Astrocyte of the spinal cord (primary cell): ENCODE results near the gene MYADM.

ENCODE experiments used
- DNase-seq: peaks from one replicate; pipeline ENCODE4 v3.0.0; 2011; ENCODE audit warnings: low read depth, low spot score
- H3K4me3 ChIP-seq: 2 replicates; pipeline ENCODE4 v1.5.1; 2011; ENCODE audit warnings: low read depth, mild to moderate bottlenecking, low read length, moderate library complexity
- in situ Hi-C: cut with HindIII; loops from 2 replicates; pipeline ENCODE4 v1.10.0; 2017; ENCODE audit warnings: low sequenced_read_pairs
- TF ChIP-seq, protein P1 (sequence below): IDR thresholded peaks from 2 replicates; pipeline ENCODE4 v1.5.1; 2012; ENCODE audit warnings: low read depth, mild to moderate bottlenecking, low read length, inconsistent platforms

MYADM gene

DNA sequence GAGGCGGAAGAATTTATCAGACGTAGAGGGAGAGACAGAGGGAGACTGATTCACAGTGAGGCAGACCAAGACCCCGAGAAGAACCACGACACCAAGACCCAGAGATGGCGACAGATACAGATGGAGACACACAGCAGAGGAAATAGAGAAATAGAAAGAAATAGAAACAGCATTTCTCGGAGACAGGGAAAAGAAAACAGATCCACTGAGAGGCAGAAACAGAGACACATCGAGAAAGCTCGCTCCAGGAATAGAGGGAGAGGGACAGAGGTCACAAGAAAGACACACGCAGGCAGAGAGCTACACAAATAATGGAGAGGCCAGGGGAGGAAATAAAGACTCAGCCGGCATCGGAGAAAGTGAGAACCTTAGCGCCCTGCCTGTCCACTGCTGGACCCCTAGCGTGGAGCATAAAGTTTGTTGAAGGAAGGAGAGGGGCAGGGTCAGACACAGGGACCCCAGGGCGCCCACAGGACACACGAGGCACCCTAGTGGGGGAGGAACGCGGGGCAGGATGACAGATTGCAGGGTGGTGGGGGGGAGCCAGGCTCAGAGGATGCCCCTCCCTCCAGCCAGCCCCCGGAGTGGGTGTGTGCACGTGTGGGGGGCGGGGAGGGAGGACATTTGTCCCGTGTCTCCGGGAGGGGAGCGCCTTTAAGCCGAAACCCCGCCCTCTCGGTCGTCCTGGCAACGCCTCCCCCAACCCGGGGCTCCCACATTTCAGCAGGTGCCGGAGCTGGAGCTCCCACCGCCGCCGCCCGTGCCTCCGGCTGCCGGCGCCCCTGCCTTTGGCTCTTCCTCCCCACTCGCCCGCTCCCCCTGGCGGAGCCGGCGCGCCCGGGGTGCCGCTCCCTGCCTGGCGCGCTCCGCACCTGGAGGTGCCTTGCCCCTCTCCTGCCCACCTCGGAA, 14.1 kb downstream of the MYADM start, which contains the start of gene PRKCG:
PRKCG (plus strand) TSS at position 716 of the 909 bp plus-strand sequence. CDS start 298 bp downstream, outside the sequence.
- peak within 1 kb of the TSS; percentile 32 for H3K4me3 ChIP-seq

DNA sequence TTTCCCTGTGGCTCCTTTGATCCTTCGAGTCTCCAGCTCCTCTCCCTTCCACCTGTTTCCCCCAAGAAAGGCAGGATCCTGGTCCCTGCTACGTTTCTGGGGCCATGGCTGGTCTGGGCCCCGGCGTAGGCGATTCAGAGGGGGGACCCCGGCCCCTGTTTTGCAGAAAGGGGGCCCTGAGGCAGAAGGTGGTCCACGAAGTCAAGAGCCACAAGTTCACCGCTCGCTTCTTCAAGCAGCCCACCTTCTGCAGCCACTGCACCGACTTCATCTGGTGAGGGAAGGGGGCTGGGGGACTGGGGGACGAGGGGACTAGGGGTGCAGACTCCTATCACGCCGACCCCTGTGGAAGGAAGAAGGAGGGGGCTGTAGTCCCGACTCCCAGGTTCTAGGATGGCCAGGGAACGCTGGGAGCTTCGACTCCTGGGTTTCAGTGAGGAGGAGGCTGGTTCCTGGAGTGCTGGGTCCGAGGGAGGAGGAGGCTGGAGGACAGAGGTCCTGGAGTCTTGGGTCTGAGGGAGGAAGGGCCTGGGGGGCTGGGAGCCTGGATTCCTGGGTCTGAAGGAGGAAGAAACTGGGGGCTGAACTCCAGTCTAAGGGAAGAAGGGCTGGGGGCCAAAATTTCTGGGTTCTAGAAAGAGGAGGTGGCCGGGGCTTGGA, 14.8 kb downstream of the MYADM start:
- TF ChIP-seq, protein P1, sequence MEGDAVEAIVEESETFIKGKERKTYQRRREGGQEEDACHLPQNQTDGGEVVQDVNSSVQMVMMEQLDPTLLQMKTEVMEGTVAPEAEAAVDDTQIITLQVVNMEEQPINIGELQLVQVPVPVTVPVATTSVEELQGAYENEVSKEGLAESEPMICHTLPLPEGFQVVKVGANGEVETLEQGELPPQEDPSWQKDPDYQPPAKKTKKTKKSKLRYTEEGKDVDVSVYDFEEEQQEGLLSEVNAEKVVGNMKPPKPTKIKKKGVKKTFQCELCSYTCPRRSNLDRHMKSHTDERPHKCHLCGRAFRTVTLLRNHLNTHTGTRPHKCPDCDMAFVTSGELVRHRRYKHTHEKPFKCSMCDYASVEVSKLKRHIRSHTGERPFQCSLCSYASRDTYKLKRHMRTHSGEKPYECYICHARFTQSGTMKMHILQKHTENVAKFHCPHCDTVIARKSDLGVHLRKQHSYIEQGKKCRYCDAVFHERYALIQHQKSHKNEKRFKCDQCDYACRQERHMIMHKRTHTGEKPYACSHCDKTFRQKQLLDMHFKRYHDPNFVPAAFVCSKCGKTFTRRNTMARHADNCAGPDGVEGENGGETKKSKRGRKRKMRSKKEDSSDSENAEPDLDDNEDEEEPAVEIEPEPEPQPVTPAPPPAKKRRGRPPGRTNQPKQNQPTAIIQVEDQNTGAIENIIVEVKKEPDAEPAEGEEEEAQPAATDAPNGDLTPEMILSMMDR: no peak
- in situ Hi-C loops: no loop called here
- no peak for DNase-seq
- H3K4me3 ChIP-seq: no peak overlapping the region

More for the DNA sequence above, 14.1 kb downstream of the MYADM start, which contains the start of gene PRKCG:
- DNase-seq: no peak
- TF ChIP-seq, protein P1: peak; percentile 54
- in situ Hi-C loops: no loop called here

DNA sequence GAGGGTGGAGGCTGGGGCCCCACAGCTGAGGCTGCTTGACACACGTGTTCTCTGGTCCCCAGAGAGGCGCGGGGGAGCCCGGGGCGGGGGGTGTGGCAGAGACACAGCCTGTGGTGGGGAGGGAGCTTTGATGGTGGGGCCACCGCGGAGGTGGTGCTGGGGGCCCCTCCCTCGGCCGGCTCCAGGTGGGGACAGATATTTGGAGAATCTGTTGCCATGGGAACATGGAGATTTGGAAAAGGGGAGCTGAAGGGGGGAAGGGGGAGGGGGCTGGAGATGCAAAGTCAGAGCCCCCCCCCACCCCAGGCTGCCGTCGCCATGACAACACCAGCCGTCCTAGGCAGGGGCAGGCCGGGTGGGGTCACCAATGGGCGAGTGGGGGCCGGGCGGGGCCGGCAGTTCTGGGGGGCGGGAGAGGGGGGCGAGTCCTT, 15.6 kb downstream of the MYADM start:
- DNase-seq: no peak
- in situ Hi-C loops: no loop called here
- no peak overlapping the region for H3K4me3 ChIP-seq
- TF ChIP-seq, protein P1: no peak

DNA sequence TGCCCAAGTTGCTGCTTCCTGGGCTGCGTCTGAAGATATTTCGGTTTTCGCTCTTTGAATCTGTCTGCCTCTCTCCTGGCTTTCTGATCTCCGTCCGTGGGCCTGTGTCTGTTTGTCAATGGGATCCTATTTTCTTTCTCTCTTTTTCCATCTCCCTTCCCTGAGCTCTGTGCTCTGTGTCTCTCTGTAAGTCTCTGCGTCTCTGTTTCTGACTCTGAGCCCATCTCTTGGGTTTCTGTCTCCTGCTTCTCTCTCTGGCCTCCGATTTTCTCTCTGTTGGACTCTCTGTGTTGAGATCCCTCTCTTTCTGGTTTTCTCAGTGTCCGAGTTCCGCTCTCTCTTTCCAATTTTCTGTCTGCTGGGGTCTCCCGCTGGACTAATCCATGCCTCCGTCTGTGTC, 16.1 kb downstream of the MYADM start:
- no peak for DNase-seq
- TF ChIP-seq, protein P1: no peak
- H3K4me3 ChIP-seq: no peak overlapping the region
- in situ Hi-C loops: no loop called here

DNA sequence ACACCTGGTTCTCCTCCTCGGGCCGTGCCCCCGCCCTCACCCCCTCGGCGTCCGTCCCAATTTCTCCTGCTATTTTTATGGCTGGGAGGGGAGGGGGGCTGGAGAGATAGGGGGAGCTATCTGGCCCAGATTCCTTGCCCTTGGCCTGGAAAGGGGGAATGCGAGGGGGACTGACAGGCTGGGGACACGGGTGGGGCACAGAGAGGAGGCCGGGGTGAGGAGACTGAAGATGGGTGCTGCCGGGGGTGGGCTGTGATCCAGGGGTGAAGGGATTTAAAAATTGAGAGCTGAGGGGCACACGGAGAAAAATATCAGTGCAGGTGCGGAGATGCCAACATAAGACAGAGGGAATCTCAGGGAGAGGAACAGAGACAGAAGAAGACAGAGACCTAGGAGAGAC, 16.6 kb downstream of the MYADM start:
- H3K4me3 ChIP-seq: no peak overlapping the region
- in situ Hi-C loops: no loop called here
- DNase-seq: no peak
- TF ChIP-seq, protein P1: no peak

DNA sequence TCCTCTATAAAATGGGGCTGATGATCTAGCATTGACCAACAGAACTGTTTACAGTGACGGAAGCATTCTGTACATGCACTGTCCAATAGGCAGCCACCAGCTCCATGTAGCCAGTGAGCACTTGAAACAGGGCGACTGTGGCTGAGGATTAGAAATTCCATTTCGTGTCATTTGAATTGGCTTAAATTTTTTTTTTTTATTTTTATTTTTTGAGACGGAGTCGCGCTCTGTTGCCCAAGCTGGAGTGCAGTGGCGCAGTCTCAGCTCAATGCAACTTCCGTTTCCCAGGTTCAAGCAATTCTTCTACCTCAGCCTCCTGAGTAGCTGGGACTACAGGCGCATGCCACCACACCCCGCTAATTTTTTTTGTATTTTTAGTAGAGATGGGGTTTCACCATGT, 17.4 kb downstream of the MYADM start:
- no peak overlapping the region for H3K4me3 ChIP-seq
- no peak for DNase-seq
- TF ChIP-seq, protein P1: no peak
- in situ Hi-C loops: no loop called here
